ENCODE data around the gene PAQR9.
A peak's percentile ranks its signal among the peaks of the same experiment; 100 is the strongest.

- peak; percentile 77 for TF ChIP-seq CTCF (IDR thresholded peaks at IDR 0.05)
- no peak for TF ChIP-seq EZH2 (IDR thresholded peaks at IDR 0.05; ENCODE audit: borderline replicate concordance, insufficient read depth, low read depth, low read length, poor library complexity, severe bottlenecking)
Observed at GRCh38 chr3:142987080-142987700, 23.7 kb upstream of the PAQR9 start.

All from B cell (primary cell).